Activated CD4-positive, alpha-beta memory T cell treated with anti-CD3 and anti-CD28 coated beads for 36 hours (primary cell): ENCODE data around the gene AAGAB. TPM values are rescaled to one million over a fixed set of nuclear protein-coding genes. Genes with fewer than 3 reads are reported as not detected.
"Not testable (repeated sequence)": the region's sequence is repeated elsewhere in the genome, so short reads cannot be mapped to it uniquely, and the experiment has no call there.

Experiments
- CTCF ChIA-PET: fragments of 350-600 bp; sonication (Branson Sonifier 250); formaldehyde crosslinking; loops from one replicate; lab custom pipeline; 2021; ENCODE audit warnings: antibody characterized with exemption, inconsistent platforms; lab: Charles Lee
- POLR2A ChIA-PET: fragments of 350-600 bp; sonication (Branson Sonifier 250); formaldehyde crosslinking; loops from one replicate; lab custom pipeline; 2021; ENCODE audit warnings: antibody characterized with exemption; lab: Charles Lee
- DNase-seq: peaks from one replicate; pipeline ENCODE4 v3.0.0-alpha.2; 2020
- H3K27ac Mint-ChIP-seq: one replicate; pipeline ENCODE4 v1.8.0; 2021; ENCODE audit warnings: mixed read lengths
- H3K27me3 Mint-ChIP-seq: one replicate; pipeline ENCODE4 v1.8.0; 2021; ENCODE audit warnings: mixed read lengths
- H3K36me3 Mint-ChIP-seq: one replicate; pipeline ENCODE4 v1.8.0; 2021; ENCODE audit warnings: mixed read lengths
- H3K4me1 Mint-ChIP-seq: one replicate; pipeline ENCODE4 v1.8.0; 2021; ENCODE audit warnings: low read depth, mixed read lengths
- H3K4me3 Mint-ChIP-seq: one replicate; pipeline ENCODE4 v1.8.0; 2021; ENCODE audit warnings: mild to moderate bottlenecking, mixed read lengths
- H3K9me3 Mint-ChIP-seq: one replicate; pipeline ENCODE4 v1.8.0; 2021; ENCODE audit warnings: mixed read lengths
- intact Hi-C: fragments of 100-400 bp; cut with micrococcal nuclease; formaldehyde crosslinking; loops from one replicate; pipeline ENCODE4 v1.15.1; 2023
- total RNA-seq, 2 experiments: library from RNA; stranded (reverse); gene quantifications; one replicate each; pipeline ENCODE4 v1.2.3, GENCODE V29; 2021

The AAGAB gene, protein sequence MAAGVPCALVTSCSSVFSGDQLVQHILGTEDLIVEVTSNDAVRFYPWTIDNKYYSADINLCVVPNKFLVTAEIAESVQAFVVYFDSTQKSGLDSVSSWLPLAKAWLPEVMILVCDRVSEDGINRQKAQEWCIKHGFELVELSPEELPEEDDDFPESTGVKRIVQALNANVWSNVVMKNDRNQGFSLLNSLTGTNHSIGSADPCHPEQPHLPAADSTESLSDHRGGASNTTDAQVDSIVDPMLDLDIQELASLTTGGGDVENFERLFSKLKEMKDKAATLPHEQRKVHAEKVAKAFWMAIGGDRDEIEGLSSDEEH
- total RNA-seq = 10 to 100 TPM; 52.3 to 57.0 TPM

DNA sequence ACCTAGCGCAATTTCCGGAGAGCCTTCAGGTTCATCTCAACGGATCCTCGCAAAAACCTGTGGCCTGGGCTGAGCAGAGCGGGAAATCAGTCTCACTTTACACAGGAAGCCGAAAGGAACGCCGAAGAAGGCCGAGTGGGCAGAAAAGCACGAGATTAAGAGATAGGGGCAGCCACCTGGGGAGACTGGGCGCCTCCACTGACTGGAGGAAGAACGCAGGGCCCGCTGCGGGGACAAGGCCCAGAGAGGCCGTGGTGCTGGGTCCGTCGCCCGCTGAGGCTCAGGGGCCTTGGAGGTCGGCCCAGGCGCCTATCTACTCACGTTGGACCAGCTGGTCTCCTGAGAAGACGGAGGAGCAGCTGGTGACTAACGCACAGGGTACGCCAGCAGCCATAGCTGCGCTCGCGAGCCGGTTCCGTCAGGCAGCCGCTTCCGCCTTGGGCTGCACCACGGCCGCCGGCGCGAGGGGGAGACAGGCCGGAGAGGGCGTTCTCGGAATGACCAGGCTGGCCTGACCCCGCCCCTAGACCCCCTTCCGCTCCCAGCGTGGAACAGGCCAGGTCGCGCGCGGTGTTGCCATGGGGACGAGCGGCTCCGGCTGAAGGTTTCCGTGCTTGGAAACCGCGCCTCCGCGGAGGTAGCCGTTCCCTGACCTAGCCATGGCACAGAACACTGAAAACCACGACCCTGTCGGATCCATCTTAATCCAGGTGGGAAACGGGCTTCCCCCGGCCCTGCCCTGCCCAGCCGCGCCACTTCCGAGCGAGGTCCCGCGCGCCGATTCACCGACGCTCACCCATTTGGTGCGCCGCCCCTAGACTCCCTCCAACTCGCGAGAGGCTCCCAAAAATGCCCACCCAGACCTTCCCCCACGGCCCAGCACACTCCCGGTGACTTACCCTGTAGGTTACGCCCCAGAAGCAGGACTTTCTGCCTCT is at the start of gene AAGAB, which contains the start of gene IQCH:
Gene AAGAB (minus strand): TSS at position 424 of the 938 bp plus-strand sequence. CDS start 30 bp downstream, at position 394.
Gene IQCH (plus strand): TSS at position 549 of the 938 bp plus-strand sequence. CDS start 111 bp downstream, at position 660.
- ChIA-PET CTCF (interaction anchor here (1.7 kb wide), 2 partner anchors 14 to 309 kb away, joined by 8 to 11 read pairs; no protein-coding TSS in a partner anchor), POLR2A (interaction anchor here (0.7 to 1.8 kb wide), 4 partner anchors 13 to 156 kb away, joined by 3 to 14 read pairs (median 6); no protein-coding TSS in a partner anchor)
- intact Hi-C loops = loop anchor here (1.0 kb wide), 3 partner anchors 13 to 104 kb away; no protein-coding TSS in a partner anchor
- Mint-ChIP-seq H3K9me3 (no peaks in the 10 kb centered on the region), H3K4me1 (peaks cover 40% of the 10 kb centered on the region), H3K27me3 (no peaks in the 10 kb centered on the region), H3K27ac (peak within 1 kb of the TSS; percentile 97), H3K4me3 (peak within 1 kb of the TSS; percentile 99), H3K36me3 (peaks cover 2% of the 10 kb centered on the region)
- DNase-seq = peak; percentile 99

DNA sequence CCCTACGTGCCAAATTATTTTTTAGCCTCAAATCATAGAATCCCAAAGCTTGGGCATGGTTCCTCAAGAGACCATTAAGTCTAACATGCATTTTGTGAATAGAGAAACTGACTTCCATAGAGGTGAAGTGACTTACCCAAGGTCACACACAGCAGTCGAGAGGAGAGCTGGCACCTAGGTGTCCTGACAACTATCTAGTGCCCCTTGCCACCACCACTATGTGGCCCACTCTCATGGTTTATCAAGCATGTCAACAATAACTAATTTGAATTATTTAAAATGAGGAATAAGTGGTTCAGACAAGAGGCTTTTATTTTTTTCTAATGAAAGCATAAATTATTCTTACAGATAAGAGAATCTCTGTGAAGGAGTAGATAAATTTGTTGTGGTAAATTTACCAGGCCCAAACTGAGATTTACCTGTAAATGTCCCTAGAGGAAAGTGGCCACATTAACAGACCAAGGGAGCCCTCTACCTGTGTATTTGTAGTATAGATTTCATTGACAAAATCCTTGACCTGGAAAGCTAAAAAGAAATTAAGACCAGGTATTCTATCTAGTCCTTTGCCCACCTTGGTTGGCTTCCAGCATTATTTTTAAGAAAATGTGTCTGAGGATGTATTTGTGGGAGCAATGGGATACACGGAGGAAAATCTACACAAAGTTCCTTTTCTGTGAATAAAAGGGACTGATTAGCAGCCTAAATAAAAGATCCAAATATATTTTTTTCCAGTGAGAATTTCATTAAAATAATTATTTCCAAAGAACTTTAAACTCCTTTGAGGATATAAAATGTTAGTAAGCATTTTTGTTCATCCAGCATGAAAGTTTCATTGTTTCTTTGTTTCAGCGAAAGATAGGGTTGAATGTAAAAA is 49.3 kb upstream of the AAGAB start:
- H3K27ac Mint-ChIP-seq = no peak overlapping the region
- CTCF ChIA-PET = interaction anchor here (0.6 to 2.7 kb wide), 18 partner anchors 9 to 400 kb away, joined by 3 to 56 read pairs (median 4); no protein-coding TSS in a partner anchor
- no peak for DNase-seq
- no peaks in the 10 kb centered on the region for H3K9me3 Mint-ChIP-seq
- peaks cover 6% of the 10 kb centered on the region for H3K27me3 Mint-ChIP-seq
- H3K36me3 Mint-ChIP-seq = no peaks in the 10 kb centered on the region
- H3K4me1 Mint-ChIP-seq = peaks cover 14% of the 10 kb centered on the region
- intact Hi-C loops = loop anchor here (1.0 to 10.0 kb wide), 3 partner anchors 63 to 357 kb away; no protein-coding TSS in a partner anchor
- POLR2A ChIA-PET = no interaction called here
- no peak overlapping the region for H3K4me3 Mint-ChIP-seq

GRCh38 chr15:67300266-67301025 is 46.0 kb upstream of the AAGAB start:
- CTCF ChIA-PET = interaction anchor here (0.9 to 2.7 kb wide), 5 partner anchors 61 to 357 kb away, joined by 3 to 22 read pairs (median 6); no protein-coding TSS in a partner anchor
- intact Hi-C loops = loop anchor here (10.0 kb wide), 1 partner anchor 276 kb away; no protein-coding TSS in a partner anchor
- POLR2A ChIA-PET = interaction anchor here (0.5 to 1.7 kb wide), 4 partner anchors 60 to 351 kb away, joined by 3 to 5 read pairs (median 3); no protein-coding TSS in a partner anchor

DNA sequence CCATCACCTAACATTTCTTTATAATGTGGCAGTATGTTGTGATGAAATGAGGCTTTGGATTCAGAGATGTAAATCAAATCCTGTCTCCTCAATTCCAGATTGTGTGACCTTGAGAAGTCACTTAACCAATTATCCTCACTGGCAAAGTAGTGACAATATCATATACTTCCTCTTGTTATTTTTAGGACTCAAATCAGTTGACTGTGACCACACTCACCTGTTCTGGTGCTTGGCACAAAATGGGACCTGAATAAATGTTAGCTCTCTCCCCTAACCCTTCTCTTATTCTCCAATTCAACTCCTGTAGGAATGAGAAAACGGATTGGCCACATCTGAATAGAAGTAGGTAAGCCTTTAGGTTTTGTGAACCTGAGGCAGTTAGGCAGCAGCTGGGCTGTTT is 42.2 kb upstream of the AAGAB start:
- intact Hi-C loops = no loop called here
- H3K9me3 Mint-ChIP-seq = no peaks in the 10 kb centered on the region
- ChIA-PET CTCF (no interaction called here), POLR2A (no interaction called here)
- no peak for DNase-seq
- H3K4me3 Mint-ChIP-seq = no peak overlapping the region
- H3K36me3 Mint-ChIP-seq = no peaks in the 10 kb centered on the region
- H3K27ac Mint-ChIP-seq = no peak overlapping the region
- H3K27me3 Mint-ChIP-seq = no peaks in the 10 kb centered on the region
- H3K4me1 Mint-ChIP-seq = peaks cover 3% of the 10 kb centered on the region

More at GRCh38 chr15:67300266-67301025, 46.0 kb upstream of the AAGAB start:
- no peak overlapping the region for H3K4me3 Mint-ChIP-seq
- DNase-seq = no peak
- no peaks in the 10 kb centered on the region for H3K36me3 Mint-ChIP-seq
- peaks cover 3% of the 10 kb centered on the region for H3K27me3 Mint-ChIP-seq
- no peak overlapping the region for H3K27ac Mint-ChIP-seq
- no peaks in the 10 kb centered on the region for H3K9me3 Mint-ChIP-seq
- peaks cover 3% of the 10 kb centered on the region for H3K4me1 Mint-ChIP-seq

- peaks cover 3% of the 10 kb centered on the region for H3K4me1 Mint-ChIP-seq
Measured at GRCh38 chr15:67296188-67296587, 41.7 kb upstream of the AAGAB start.

DNA sequence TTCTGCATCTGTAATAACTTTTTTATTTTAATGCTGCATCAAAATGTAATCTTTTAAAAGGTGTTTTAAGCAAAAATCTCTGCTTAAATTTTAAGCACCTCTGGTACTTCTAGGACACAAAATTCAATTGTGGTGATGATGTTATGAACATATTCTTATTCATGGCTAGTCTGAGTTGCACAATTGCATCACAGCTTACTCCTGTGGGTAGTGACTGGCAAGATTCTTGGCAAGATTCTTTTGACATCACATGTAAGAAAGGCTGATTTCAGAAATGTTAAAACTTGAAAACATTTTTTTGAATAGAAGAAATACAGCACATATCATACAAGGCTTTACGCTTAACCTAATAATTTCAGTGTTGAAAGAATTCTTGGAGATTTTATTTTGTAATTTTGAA is 35.9 kb upstream of the AAGAB start:
- H3K4me1 Mint-ChIP-seq = peaks cover 1% of the 10 kb centered on the region
- H3K36me3 Mint-ChIP-seq = peaks cover 2% of the 10 kb centered on the region
- intact Hi-C loops = no loop called here
- H3K27ac Mint-ChIP-seq = no peak overlapping the region
- H3K4me3 Mint-ChIP-seq = no peak overlapping the region
- CTCF ChIA-PET = interaction anchor here (1.4 kb wide), 1 partner anchor 344 kb away, joined by 3 read pairs; no protein-coding TSS in a partner anchor
- POLR2A ChIA-PET = no interaction called here
- no peaks in the 10 kb centered on the region for H3K27me3 Mint-ChIP-seq
- DNase-seq = no peak
- peaks cover 7% of the 10 kb centered on the region for H3K9me3 Mint-ChIP-seq

More at GRCh38 chr15:67296188-67296587, 41.7 kb upstream of the AAGAB start:
- DNase-seq = no peak
- Mint-ChIP-seq H3K27ac (no peak overlapping the region), H3K9me3 (no peaks in the 10 kb centered on the region), H3K36me3 (no peaks in the 10 kb centered on the region), H3K27me3 (no peaks in the 10 kb centered on the region), H3K4me3 (no peak overlapping the region)
- POLR2A ChIA-PET = no interaction called here
- intact Hi-C loops = no loop called here
- CTCF ChIA-PET = no interaction called here

- intact Hi-C loops, H3K4me1 Mint-ChIP-seq, H3K27ac Mint-ChIP-seq, DNase-seq, CTCF ChIA-PET, H3K27me3 Mint-ChIP-seq, H3K36me3 Mint-ChIP-seq, H3K4me3 Mint-ChIP-seq, POLR2A ChIA-PET, H3K9me3 Mint-ChIP-seq: not testable (repeated sequence)
Measured at GRCh38 chr15:67286400-67286799, 31.9 kb upstream of the AAGAB start.

GRCh38 chr15:67285625-67286024 is 31.2 kb upstream of the AAGAB start:
- POLR2A ChIA-PET, DNase-seq, H3K27me3 Mint-ChIP-seq, H3K27ac Mint-ChIP-seq, H3K36me3 Mint-ChIP-seq, H3K4me3 Mint-ChIP-seq, H3K4me1 Mint-ChIP-seq, CTCF ChIA-PET, H3K9me3 Mint-ChIP-seq, intact Hi-C loops: not testable (repeated sequence)

DNA sequence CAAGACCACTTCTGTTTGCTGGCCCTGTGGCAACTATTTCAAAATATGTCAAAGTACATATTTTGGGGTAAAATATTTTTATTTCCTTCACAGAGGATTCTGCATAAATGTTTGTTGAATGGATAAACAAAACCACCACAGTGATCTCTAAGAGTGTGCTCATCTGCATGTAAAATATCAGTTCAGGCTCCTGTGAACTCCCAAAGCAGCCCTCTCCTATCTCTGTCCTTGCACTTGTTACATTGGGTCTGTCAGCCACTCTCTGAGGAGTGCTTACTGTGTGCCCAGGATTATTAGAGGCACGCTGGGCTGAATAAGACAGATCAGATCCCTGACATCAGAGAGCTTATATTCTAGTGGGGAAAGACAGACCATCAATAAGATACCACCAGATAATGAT is 27.3 kb upstream of the AAGAB start:
- Mint-ChIP-seq H3K4me3 (no peak overlapping the region), H3K27ac (no peak overlapping the region), H3K4me1 (no peaks in the 10 kb centered on the region), H3K27me3 (no peaks in the 10 kb centered on the region), H3K9me3 (peaks cover 7% of the 10 kb centered on the region), H3K36me3 (peaks cover 3% of the 10 kb centered on the region)
- intact Hi-C loops = no loop called here
- ChIA-PET CTCF (interaction anchor here (1.0 to 1.6 kb wide), 2 partner anchors 26 to 41 kb away, joined by 3 read pairs; no protein-coding TSS in a partner anchor), POLR2A (no interaction called here)
- DNase-seq = no peak

DNA sequence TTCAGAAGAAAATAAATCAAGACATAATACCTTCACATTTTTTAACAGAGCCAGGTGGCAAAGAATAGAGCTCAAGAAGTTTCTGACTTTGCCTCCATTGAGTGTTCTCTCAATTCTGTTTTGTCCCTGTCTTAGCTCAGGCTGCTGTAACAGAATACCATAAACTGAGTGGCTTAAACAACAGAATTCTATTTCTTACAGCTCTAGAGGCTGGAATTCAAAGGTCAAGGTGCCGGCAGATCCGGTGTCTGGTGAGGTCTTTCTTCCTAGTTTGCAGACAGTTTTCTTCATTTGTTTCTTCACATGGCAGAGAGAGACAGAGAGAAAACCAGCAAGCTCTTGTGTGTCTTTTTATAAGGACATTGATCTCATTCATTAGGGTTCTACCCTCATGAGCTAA is 25.8 kb upstream of the AAGAB start:
- intact Hi-C loops = no loop called here
- CTCF ChIA-PET = no interaction called here
- DNase-seq = no peak
- Mint-ChIP-seq H3K27me3 (no peaks in the 10 kb centered on the region), H3K9me3 (no peaks in the 10 kb centered on the region), H3K4me3 (no peak overlapping the region), H3K36me3 (peaks cover 1% of the 10 kb centered on the region), H3K27ac (no peak overlapping the region), H3K4me1 (no peaks in the 10 kb centered on the region)
- POLR2A ChIA-PET = no interaction called here
